Measurements from ENCODE around the gene B4GALT5.
"Not testable (repeated sequence)": the region's sequence is repeated elsewhere in the genome, so short reads cannot be mapped to it uniquely, and the experiment has no call there.

DNA sequence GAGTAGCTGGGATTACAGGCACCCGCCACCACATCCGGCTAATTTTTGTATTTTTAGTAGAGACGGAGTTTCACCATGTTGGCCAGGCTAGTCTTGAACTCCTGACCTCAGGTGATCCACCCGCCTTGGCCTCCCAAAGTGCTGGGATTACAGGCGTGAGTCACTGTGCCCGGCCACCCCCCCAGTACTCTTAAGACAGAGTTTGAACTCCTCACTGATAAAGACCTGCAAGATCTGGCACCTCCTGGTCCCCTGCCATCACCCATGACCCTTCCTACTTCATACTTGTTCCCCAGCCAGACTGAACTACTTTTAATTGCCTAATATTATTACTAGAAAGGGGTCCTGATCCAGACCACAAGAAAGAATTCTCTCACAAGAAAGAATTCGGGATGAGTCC lies 48.2 kb upstream of the B4GALT5 start:
- not testable (repeated sequence) for TF ChIP-seq ZFP30 (CRISPR knock-in tag; IDR thresholded peaks at IDR 0.05); RARB (CRISPR knock-in tag; IDR thresholded peaks at IDR 0.05); OSR1 (CRISPR knock-in tag; IDR thresholded peaks at IDR 0.05); ARNTL (CRISPR knock-in tag; IDR thresholded peaks at IDR 0.05; ENCODE audit: borderline replicate concordance, low read depth); GLIS3 (CRISPR knock-in tag; IDR thresholded peaks at IDR 0.05); ISL1 (CRISPR knock-in tag; IDR thresholded peaks at IDR 0.05)
- TF ChIP-seq, protein P1, sequence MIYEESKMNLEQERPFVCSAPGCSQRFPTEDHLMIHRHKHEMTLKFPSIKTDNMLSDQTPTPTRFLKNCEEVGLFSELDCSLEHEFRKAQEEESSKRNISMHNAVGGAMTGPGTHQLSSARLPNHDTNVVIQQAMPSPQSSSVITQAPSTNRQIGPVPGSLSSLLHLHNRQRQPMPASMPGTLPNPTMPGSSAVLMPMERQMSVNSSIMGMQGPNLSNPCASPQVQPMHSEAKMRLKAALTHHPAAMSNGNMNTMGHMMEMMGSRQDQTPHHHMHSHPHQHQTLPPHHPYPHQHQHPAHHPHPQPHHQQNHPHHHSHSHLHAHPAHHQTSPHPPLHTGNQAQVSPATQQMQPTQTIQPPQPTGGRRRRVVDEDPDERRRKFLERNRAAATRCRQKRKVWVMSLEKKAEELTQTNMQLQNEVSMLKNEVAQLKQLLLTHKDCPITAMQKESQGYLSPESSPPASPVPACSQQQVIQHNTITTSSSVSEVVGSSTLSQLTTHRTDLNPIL (CRISPR knock-in tag; IDR thresholded peaks at IDR 0.05; ENCODE audit: low read depth), result not testable (repeated sequence)

All from SK-N-SH treated with all-trans-retinoic acid at 6 μM for 48 hours (cell line).